Brain pericyte (primary cell): ENCODE results near the gene CTNNA2.
"Not testable (repeated sequence)": the region's sequence is repeated elsewhere in the genome, so short reads cannot be mapped to it uniquely, and the experiment has no call there.

Experiments
- DNase-seq: peaks from one replicate; pipeline ENCODE4 v3.0.0-alpha.2; 2012; ENCODE audit warnings: low read depth, low spot score

Gene CTNNA2

GRCh38 chr2:80193566-80193965 is 680.7 kb downstream of the CTNNA2 start:
- DNase-seq, result no peak

GRCh38 chr2:80195034-80195433 is 682.2 kb downstream of the CTNNA2 start:
- no peak for DNase-seq

GRCh38 chr2:80198042-80198441 is 685.2 kb downstream of the CTNNA2 start:
- DNase-seq, result no peak

GRCh38 chr2:80199504-80199903 is 686.7 kb downstream of the CTNNA2 start:
- DNase-seq, result no peak

GRCh38 chr2:80203929-80204328 is 691.1 kb downstream of the CTNNA2 start:
- DNase-seq, result not testable (repeated sequence)

- DNase-seq, result no peak
Measured at GRCh38 chr2:80205498-80205897, 692.6 kb downstream of the CTNNA2 start.

- DNase-seq, result no peak
Measured at GRCh38 chr2:80209458-80209857, 696.6 kb downstream of the CTNNA2 start.

GRCh38 chr2:80217446-80217845 is 704.6 kb downstream of the CTNNA2 start:
- no peak for DNase-seq

- no peak for DNase-seq
Measured at GRCh38 chr2:80222644-80223043, 709.8 kb downstream of the CTNNA2 start.

- DNase-seq, result no peak
Measured at GRCh38 chr2:80231421-80231820, 718.6 kb downstream of the CTNNA2 start.

- no peak for DNase-seq
Measured at GRCh38 chr2:80233333-80233732, 720.5 kb downstream of the CTNNA2 start.

GRCh38 chr2:80238692-80239469 is 726.0 kb downstream of the CTNNA2 start:
- no peak for DNase-seq

- DNase-seq, result no peak
Measured at GRCh38 chr2:80242355-80242910, 729.6 kb downstream of the CTNNA2 start.

- no peak for DNase-seq
Measured at GRCh38 chr2:80244905-80245584, 732.2 kb downstream of the CTNNA2 start.

GRCh38 chr2:80246534-80246933 is 733.7 kb downstream of the CTNNA2 start:
- no peak for DNase-seq

GRCh38 chr2:80247339-80247738 is 734.5 kb downstream of the CTNNA2 start:
- DNase-seq, result no peak

- no peak for DNase-seq
Measured at GRCh38 chr2:80248146-80248545, 735.3 kb downstream of the CTNNA2 start.

GRCh38 chr2:80252294-80252986 is 739.6 kb downstream of the CTNNA2 start:
- DNase-seq, result no peak

GRCh38 chr2:80255918-80256781 is 743.3 kb downstream of the CTNNA2 start:
- DNase-seq, result no peak

GRCh38 chr2:80256782-80257167 is 743.9 kb downstream of the CTNNA2 start:
- no peak for DNase-seq

GRCh38 chr2:80257450-80257849 is 744.6 kb downstream of the CTNNA2 start:
- DNase-seq, result no peak
